ENCODE data around the gene XAGE1B. TPM values are rescaled to one million over a fixed set of nuclear protein-coding genes. Genes with fewer than 3 reads are reported as not detected.
"Not testable (repeated sequence)": the region's sequence is repeated elsewhere in the genome, so short reads cannot be mapped to it uniquely, and the experiment has no call there.

XAGE1B gene
- total and polyA plus RNA-seq, 8 donors: not detected

GRCh38 chrX:52507331-52507730 is 9.5 kb downstream of the XAGE1B start:
- WGBS, 5 donors: 66 to 88% (median 75%) methylated on average over 3 of the region's 3 CpGs
- no peak for DNase-seq
- Histone ChIP-seq H3K4me3 (no peak overlapping the region), H3K4me1 (no peaks in the 10 kb centered on the region), H3K27ac (no peak overlapping the region), H3K36me3 (no peaks in the 10 kb centered on the region), H3K27me3 (peaks cover 0 to 18% (median 0%) of the 10 kb centered on the region in 3 donors), H3K9me3 (no peaks in the 10 kb centered on the region)
- intact Hi-C loops (cut with DNase I; ENCODE audit: low total_unique reads): no loop called here
- no peak for TF ChIP-seq POLR2A (IDR thresholded peaks at IDR 0.05)
- TF ChIP-seq EP300 (IDR thresholded peaks at IDR 0.05): no peak
- TF ChIP-seq POLR2AphosphoS5 (IDR thresholded peaks at IDR 0.05): no peak
- TF ChIP-seq CTCF (IDR thresholded peaks at IDR 0.05): no peak

GRCh38 chrX:52504551-52504950 is 12.3 kb downstream of the XAGE1B start:
- intact Hi-C loops (cut with DNase I; ENCODE audit: low total_unique reads): no loop called here
- WGBS, 5 donors: 68 to 97% (median 88%) methylated on average over 1 to 4 of the region's 4 CpGs
- H3K4me1 ChIP-seq: no peaks in the 10 kb centered on the region
- TF ChIP-seq EP300 (IDR thresholded peaks at IDR 0.05) (no peak), POLR2A (IDR thresholded peaks at IDR 0.05) (no peak), POLR2AphosphoS5 (IDR thresholded peaks at IDR 0.05) (no peak), CTCF (IDR thresholded peaks at IDR 0.05) (no peak)
- peaks cover 0 to 14% (median 0%) of the 10 kb centered on the region in 3 donors for H3K27me3 ChIP-seq
- no peaks in the 10 kb centered on the region for H3K9me3 ChIP-seq
- DNase-seq: no peak
- no peak overlapping the region for H3K4me3 ChIP-seq
- no peak overlapping the region for H3K27ac ChIP-seq
- no peaks in the 10 kb centered on the region for H3K36me3 ChIP-seq

GRCh38 chrX:52501362-52501761 is 15.5 kb downstream of the XAGE1B start:
- H3K27ac ChIP-seq; H3K9me3 ChIP-seq; H3K4me3 ChIP-seq; DNase-seq; intact Hi-C loops (cut with DNase I; ENCODE audit: low total_unique reads); H3K27me3 ChIP-seq; H3K4me1 ChIP-seq; H3K36me3 ChIP-seq: not testable (repeated sequence)
- no CpG with 5 or more reads among the region's 6 CpGs for WGBS, 5 donors

- H3K4me3 ChIP-seq; DNase-seq; H3K4me1 ChIP-seq; H3K9me3 ChIP-seq; H3K36me3 ChIP-seq; intact Hi-C loops (cut with DNase I; ENCODE audit: low total_unique reads); H3K27me3 ChIP-seq; H3K27ac ChIP-seq: not testable (repeated sequence)
- no CpG with 5 or more reads among the region's 5 CpGs for WGBS, 5 donors
Observed at GRCh38 chrX:52496419-52496772, 20.5 kb downstream of the XAGE1B start.

- H3K36me3 ChIP-seq; DNase-seq; H3K27me3 ChIP-seq; H3K4me3 ChIP-seq; intact Hi-C loops (cut with DNase I; ENCODE audit: low total_unique reads); H3K9me3 ChIP-seq; H3K27ac ChIP-seq; H3K4me1 ChIP-seq: not testable (repeated sequence)
- WGBS, 5 donors: no CpG with 5 or more reads among the region's 41 CpGs
Observed at GRCh38 chrX:52495545-52496418, 21.1 kb downstream of the XAGE1B start, which contains the start of gene XAGE1A. Gene XAGE1A, plus strand, starts transcription at chrX:52495808. Its CDS starts 1,554 bp downstream, at chrX:52497362.

- H3K27me3 ChIP-seq, H3K4me1 ChIP-seq: not testable (repeated sequence)
- WGBS, 5 donors: 0 to 32% (median 21%) methylated on average over 1 of the region's 1 CpG
Observed at GRCh38 chrX:52471301-52471700, 45.6 kb downstream of the XAGE1B start.

More at GRCh38 chrX:52471301-52471700, 45.6 kb downstream of the XAGE1B start:
- H3K36me3 ChIP-seq; H3K4me3 ChIP-seq; H3K9me3 ChIP-seq; intact Hi-C loops (cut with DNase I; ENCODE audit: low total_unique reads); H3K27ac ChIP-seq; DNase-seq: not testable (repeated sequence)

Small RNA genes within 50 kb of the gene (small RNA-seq; reads per million reads assigned to genes)
- gene BX510359.8 (0 reads per million in 4 donors), gene RBM22P7 (0 reads per million in 4 donors)

Other genes starting within 250 kb of the XAGE1B start
- gene XAGE2, start 148.0 kb downstream of the XAGE1B start, total RNA-seq: not detected
- gene XAGE2, start 148.0 kb downstream of the XAGE1B start, polyA plus RNA-seq: not detected
- gene XAGE1A, start 21.3 kb downstream of the XAGE1B start, total RNA-seq: not detected
- gene XAGE1A, start 21.3 kb downstream of the XAGE1B start, polyA plus RNA-seq: not detected
- not detected for gene SSX7, start 137.8 kb upstream of the XAGE1B start, total RNA-seq
- not detected for gene SSX7, start 137.8 kb upstream of the XAGE1B start, polyA plus RNA-seq
- gene SSX2, start 190.1 kb upstream of the XAGE1B start, total RNA-seq: not detected
- gene SSX2, start 190.1 kb upstream of the XAGE1B start, polyA plus RNA-seq: not detected
- gene SSX2B, start 234.2 kb upstream of the XAGE1B start, total RNA-seq: not detected
- gene SSX2B, start 234.2 kb upstream of the XAGE1B start, polyA plus RNA-seq: not detected